Right renal cortex interstitium (tissue), 3 donors: ENCODE data around the gene RLN1. TPM values are rescaled to one million over a fixed set of nuclear protein-coding genes. Genes with fewer than 3 reads are reported as not detected.
"Not testable (repeated sequence)": the region's sequence is repeated elsewhere in the genome, so short reads cannot be mapped to it uniquely, and the experiment has no call there.

Source experiments
- DNase-seq, 3 donors: peaks; one replicate each; pipeline ENCODE4 v3.0.0-alpha.2; 2013; ENCODE audit warnings: low read depth in 3 of 3, low spot score in 2 of 3
- polyA plus RNA-seq, 3 donors: library from polyadenylated mRNA; unstranded; fragments of 120-200 nt; gene quantifications; one replicate each; pipeline ENCODE4 v1.2.1, GENCODE V29; 2013; ENCODE audit not compliant: insufficient read length in 3 of 3

Gene RLN1
- under 1 TPM; 0.24 to 0.86 (median 0.47) TPM for polyA plus RNA-seq

DNA sequence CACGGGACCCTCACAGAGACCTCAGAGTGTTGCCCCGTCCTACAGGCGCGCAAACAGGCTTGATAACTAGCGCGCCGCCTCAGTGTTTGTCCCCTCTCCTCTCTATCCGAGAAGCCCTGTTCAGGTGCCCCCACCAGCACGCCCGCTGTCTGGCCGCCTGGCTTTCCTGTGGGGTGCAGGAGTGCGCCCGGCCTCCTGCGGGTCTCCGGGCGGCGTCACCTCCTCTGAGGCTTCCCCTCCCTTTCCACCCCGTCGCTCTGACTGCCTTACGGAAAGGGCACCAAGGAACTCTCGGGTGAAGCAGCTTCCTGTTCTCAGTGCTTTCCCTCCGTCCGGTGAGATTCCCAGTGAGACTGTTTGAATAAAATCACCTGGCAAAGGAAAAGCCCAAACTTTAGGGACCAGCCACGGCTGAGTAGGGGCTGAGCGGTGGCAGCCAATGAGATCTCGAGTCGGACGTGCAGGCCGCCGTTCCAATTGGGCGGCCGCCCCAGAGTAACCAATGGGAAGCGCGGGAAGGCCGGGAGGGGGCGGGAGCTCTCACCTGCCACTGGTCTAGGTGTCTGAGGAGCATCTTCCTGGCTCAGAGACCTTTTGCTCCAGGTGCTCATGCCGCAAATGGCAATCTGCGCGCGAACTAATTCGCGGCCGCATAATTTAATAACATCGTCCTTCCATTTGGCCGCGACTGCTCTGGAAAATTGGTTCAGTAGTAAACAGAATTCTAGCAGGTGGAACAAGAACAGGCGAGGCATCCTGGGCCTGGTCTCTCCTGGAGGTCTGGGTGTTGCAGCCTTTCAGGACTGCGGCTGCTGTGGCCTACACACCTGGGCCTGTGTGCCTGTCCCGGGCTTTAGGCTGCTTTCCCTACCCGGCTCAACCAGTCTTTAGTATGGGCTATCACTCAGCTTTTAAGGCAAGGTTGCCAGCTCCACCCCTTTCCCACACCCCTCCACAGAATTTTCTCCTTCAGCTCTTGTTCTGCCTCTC, at the start of gene RLN1:
Gene RLN1, minus strand, starts transcription at position 885 of the 990 bp plus-strand sequence. Its CDS starts 130 bp downstream, at position 755.
- peak in 1 of 3 donors; percentile 3 for DNase-seq

GRCh38 chr9:5389109-5389732, 49.5 kb upstream of the RLN1 start:
- DNase-seq = no peak

DNA sequence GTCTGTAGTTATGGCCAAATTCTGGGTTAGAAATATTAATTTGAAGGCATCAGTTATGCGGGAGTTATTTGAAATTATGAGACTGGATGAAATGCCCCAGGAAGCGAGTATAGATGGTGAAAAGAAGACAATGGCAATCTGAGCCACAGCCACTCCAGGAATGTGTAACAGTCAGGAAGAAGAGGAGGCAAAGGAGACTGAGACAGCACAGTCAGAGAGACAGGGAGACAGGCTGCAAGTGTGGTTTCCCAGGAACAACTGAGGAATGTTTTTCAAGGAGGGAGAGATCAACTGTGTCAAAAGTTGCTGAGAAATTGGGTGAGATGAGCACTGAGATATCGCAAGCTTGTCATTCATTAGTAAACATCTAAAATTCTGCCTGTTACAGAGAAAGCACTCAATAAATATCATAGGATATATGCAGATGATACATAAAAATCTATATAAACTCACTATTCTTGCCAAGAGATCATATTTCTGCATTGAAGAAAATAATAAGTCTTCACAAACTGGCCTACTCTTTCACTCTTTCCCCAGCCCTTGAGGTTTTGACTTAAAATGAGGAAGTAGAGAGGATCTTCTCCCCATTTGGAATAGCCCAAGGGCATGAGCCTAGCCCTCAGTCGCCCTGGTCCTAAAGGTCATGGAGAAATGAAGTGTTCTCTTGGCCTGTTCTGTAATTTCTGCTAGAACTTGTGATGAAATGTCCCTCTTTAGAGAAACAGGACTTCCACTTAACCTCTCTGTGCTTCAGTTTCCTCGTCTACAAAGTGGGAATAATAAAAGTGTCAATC, 48.5 kb upstream of the RLN1 start:
- DNase-seq = no peak

DNA sequence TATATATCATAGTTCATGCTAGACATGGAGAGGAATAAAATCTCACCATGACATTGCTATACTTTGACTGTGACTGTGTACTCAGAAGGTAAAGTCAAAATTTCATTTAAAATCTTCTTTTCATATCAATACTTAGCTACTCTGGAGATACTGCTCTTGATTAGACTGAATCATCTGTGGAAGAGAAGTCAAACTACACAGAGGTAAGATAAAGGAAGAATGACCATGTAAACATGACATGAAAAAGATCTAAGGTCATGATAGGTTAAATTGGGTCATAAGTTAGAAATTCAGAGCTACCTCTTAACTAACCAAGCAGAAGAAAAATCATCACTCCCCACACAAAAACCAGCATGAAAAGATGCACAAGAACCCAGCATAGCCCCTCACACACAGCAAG, 44.8 kb upstream of the RLN1 start:
- no peak for DNase-seq

- DNase-seq = no peak
These were observed 42.8 kb upstream of the RLN1 start for GRCh38 chr9:5382479-5382878.

GRCh38 chr9:5375790-5376477, 36.3 kb upstream of the RLN1 start:
- no peak for DNase-seq

DNA sequence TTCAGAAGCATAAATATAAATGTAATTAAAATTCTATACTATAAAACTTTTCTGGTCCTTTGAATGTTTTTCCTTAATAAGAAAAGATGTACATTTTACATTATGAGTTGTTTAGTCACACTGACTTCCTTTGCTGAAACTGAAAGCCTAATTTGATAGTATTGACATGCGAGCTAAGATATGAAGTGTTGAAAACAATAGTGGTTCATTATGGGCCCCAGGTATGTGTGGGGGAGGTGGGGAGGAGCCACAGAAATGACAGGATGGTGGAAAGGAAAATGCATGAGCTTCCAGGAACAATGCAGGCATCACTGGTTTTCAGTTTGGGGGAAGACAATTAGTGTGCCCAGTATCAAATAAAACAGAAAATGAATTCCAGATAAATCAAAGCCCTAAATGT, 35.4 kb upstream of the RLN1 start:
- DNase-seq = no peak

GRCh38 chr9:5364294-5365024, 24.8 kb upstream of the RLN1 start:
- DNase-seq = no peak

DNA sequence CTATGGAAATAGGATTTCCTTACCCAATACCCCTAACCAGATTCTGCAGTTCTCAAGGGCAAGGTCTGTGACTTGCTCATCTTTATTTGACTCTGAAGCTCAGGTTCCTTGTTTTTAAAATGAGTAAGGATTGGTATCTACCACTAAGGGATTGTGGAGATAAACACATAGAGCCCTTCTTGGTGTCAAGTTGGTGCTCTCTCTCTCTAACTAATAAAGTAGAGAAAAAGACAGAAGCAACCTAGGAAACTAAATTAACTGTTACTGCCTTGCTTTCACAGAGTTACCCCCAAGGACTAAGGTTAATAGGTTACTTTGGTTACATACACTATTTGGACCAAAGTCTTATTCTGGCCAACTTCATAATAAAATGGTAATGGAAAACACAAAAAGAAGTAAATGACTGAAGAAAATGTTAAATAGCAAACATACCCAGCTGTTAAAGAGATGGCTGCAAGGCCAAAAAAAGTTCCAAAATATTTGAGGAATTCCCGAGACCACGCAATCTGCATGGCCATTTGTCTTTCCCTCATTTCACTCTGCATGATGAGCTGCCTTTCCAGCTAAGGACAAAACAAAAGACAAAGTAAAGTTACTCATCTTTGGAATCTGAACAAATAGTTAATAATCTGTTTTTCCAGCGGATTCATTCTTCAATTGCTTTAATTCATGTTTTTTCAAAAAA, 21.8 kb upstream of the RLN1 start:
- no peak for DNase-seq

DNA sequence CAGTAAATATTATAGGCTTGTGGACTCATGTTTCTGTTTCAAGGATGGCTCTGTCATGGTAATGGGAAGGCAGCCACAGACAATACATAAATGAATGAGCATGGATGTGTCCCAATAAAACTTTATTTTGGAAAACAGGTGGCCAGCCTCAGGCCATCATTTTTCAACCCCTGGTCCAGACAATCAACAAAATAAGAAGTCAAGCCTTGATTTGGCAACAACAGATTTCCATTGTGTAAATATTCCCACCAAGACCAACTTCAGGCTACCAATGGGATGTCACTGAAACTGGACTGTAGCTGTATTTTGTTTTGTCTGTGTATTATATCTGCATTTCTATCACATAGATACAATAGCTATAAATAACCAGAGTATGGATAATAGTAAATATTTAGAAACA, 20.7 kb upstream of the RLN1 start:
- no peak for DNase-seq

GRCh38 chr9:5357431-5358105, 17.9 kb upstream of the RLN1 start:
- DNase-seq = no peak

GRCh38 chr9:5355817-5356216, 16.1 kb upstream of the RLN1 start:
- DNase-seq = no peak

DNA sequence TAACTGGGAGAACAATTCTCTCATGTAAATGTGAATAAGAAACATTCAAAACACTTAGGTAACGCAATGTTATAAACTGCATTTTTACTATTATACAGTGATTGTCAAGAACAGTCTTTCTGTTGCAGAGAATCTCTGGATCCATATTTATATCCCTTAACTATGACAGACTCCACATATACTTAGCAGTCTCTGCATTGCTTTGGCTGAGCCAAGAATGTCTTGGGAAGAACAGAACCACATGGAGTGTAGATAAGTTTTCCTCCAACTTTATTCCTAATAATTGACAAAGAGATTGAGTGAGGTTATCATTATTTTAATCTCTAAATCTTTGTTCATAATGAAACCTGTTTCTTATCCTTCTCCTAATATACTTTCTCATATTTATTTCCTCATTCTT, 15.6 kb upstream of the RLN1 start:
- no peak for DNase-seq

DNA sequence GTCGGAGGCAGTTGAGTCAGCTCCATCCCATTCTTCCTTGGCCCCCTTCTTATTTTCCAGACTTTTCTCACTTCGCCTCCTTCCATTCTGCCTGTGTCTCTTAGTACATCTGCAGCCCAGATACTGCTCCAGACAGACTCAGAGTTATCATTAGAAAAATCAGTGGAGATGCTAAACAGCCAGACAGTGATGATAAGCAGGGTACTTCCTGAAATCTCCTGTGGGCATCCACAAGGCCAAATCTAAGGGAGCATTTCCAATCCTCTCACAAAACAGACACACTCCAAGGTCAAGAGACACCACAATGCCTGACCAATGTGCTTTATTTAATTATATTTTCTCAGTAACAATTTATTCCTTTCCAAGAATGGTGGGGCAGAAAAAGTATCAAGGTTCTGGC, 14.5 kb upstream of the RLN1 start:
- no peak for DNase-seq

DNA sequence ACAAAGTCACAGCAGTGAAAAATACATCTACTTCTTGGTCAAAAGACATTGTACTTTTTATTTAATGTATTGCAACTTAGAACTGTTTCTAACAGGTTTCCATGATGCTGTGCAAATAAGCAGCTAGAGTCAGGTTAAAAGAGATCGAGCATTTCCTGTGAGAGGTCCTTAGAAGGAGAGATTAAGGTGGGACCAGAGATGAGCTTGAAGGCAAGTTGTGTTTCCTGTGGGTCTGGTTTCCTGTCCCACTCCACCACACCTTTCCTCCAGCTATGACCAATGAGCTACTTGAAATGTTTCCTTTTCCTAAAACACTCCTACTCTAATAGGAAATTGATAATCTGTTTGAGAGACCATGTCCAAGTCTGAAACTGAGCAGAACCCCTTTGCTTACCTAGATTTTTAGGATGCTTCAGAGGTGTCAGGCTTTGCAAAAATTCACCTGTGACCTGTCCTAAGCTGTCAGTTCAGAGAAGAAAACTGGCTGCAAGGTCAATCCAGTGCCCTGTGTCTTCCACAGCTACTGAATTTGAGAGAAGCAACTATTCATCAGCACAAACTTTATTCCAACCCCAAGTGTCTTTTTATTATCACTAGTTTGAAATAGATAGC, 13.1 kb upstream of the RLN1 start:
- DNase-seq = no peak

DNA sequence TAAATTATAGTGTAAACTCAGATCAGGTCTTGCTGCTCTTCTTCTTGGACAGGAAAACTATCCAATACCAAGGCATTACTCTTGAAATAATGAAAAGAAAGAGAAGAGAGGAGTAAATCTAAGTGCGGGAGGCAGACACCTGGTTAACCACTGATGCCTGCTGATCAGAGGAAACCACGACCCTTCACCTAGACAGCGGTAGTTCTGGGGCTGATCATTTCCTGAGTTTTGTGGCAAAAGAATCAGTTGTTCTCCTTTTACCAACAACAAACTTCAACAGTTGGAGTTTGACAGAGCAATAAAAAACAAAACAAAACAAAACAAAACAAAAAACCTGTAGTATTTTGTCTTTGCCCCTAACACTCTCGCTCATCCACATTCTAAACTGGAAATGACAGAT, 3.0 kb downstream of the RLN1 start:
- DNase-seq = no peak

- not testable (repeated sequence) for DNase-seq
These were observed 8.4 kb downstream of the RLN1 start for GRCh38 chr9:5331276-5331675.

- DNase-seq = no peak
These were observed 12.7 kb downstream of the RLN1 start for GRCh38 chr9:5326893-5327548.
